Upper lobe of right lung (tissue), 1 donor: ENCODE data around the gene TCEA3. TPM values are rescaled to one million over a fixed set of nuclear protein-coding genes. Genes with fewer than 3 reads are reported as not detected.

Experiments
- ATAC-seq: fragments of 200-7000 bp; cut with Tn5 transposase; one replicate; pipeline ENCODE4 v1.9.1; 2020; ENCODE audit warnings: mild to moderate bottlenecking, moderate library complexity
- DNase-seq: peaks from one replicate; pipeline ENCODE4 v3.0.0-alpha.2; 2020
- H3K27ac ChIP-seq: fragments of 200-600 bp; one replicate; pipeline ENCODE4 v1.8.0; 2022
- H3K27me3 ChIP-seq: fragments of 200-600 bp; one replicate; pipeline ENCODE4 v1.8.0; 2022; ENCODE audit warnings: mild to moderate bottlenecking
- H3K36me3 ChIP-seq: fragments of 200-600 bp; one replicate; pipeline ENCODE4 v1.8.0; 2022
- H3K4me1 ChIP-seq: fragments of 200-600 bp; one replicate; pipeline ENCODE4 v1.8.0; 2022
- H3K4me3 ChIP-seq: fragments of 200-600 bp; one replicate; pipeline ENCODE4 v1.8.0; 2022; ENCODE audit warnings: mild to moderate bottlenecking
- H3K9me3 ChIP-seq: fragments of 200-600 bp; one replicate; pipeline ENCODE4 v1.8.0; 2022
- intact Hi-C: fragments of 100-400 bp; cut with DNase I; formaldehyde crosslinking; loops from one replicate; pipeline ENCODE4 v1.11.0; 2022
- total RNA-seq: library from RNA; stranded (reverse); fragmentation: NEBNext Ultra II Directional; extraction: Animal tissue kit (Norgen Biotek cat#: 25700); gene quantifications from one replicate; pipeline ENCODE4 v1.2.1, GENCODE V29; 2021
- TF ChIP-seq, protein P1 (sequence below): fragments of 200-600 bp; IDR thresholded peaks from one replicate; pipeline ENCODE4 v1.8.0; 2022; ENCODE audit warnings: antibody characterized with exemption
- donor health status: DM: no; HTN: yes; CAD: no; lungs with severe emphysema.

The TCEA3 gene
- total RNA-seq, 1 donor from 2014 or later = 39.4 TPM

DNA sequence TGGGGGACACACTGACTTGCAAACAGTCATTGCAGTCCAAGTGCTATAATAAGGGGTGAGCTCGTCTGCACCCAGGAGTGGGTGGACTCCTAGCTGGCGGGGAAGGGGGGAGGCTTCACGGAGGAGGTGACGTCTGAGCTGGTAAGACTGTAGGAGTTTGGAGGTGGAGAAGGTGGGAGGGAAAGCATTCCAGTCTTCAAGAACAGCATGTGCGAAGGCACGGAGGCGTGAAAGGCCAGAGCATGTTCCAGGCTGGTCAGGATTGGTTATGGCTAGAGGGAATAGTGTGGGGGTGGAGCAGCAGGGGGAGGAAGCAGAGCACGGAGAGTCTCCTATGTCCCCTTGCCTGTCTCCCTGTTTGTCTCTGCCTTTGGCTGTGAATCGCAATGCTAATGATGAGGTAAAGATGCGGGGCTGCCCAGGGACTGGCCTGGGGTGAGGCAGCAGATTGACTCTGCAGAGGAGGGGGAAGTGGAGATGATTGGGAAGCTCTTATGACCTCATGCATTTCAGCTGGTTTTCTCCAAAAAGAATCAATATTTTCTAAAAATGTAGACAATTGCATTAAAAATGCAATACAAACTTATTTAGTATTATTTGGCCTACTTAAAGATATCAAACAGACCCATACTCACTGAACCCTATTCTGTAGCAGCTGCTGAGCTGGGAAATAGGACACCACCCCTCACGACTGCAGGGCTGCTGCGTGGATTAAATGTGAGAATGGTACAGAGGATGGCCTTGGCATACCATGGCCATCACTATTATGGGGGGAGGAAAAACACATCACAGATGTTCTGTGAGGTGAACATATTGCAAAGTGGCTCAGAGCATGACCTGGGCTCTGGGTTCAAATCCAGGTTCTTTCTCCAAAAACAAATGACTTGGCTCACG lies 52.3 kb downstream of the TCEA3 start:
- H3K4me1 ChIP-seq = peaks cover 27% of the 10 kb centered on the region

DNA sequence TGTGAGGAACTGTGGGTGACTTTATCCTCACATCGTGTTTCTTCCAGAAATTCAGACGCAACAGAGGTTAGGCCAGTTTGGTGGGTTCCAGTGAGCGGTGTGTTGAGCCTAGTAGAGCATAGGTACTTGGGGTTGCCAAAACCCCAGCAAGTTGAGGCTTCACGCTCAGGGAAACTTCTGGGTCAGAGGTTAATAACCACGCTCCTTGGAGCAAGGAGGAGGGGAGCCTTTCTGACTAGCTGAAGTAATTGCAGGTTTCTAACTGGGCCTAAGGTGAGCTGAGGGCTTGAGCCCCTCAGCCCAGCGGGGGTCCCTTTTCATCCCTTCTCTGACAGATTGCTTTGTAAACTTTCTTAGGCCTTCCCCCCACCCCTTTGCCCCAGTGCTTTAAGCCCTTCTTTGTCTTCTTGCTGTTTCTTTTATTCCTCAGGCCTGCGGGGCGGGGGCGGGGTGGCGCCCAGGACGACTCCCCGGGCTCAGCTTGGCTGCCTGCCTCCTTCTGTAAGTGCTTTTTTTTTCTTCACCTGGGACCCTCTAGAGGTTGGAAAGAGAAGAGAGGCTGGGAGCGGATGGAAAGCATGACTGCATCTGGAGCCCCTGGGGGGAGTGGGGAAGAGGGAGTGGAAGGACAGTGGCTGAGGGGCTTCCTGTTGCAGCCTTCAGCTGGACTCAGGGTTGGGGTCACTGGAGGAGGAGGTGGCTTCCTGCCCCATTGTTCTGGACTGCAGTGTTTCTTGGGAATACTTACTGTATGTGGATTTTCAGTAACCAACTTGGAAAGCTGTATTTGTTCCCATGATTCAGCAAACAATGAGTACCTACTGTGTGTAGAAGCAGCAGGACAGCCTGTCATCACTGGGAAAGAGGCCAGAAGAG lies 53.6 kb downstream of the TCEA3 start:
- Histone ChIP-seq H3K36me3 (peaks cover 7% of the 10 kb centered on the region), H3K4me1 (peaks cover 37% of the 10 kb centered on the region), H3K27me3 (no peaks in the 10 kb centered on the region), H3K27ac (peak overlapping the region; percentile 97), H3K4me3 (peak overlapping the region; percentile 87), H3K9me3 (no peaks in the 10 kb centered on the region)
- TF ChIP-seq, protein P1, sequence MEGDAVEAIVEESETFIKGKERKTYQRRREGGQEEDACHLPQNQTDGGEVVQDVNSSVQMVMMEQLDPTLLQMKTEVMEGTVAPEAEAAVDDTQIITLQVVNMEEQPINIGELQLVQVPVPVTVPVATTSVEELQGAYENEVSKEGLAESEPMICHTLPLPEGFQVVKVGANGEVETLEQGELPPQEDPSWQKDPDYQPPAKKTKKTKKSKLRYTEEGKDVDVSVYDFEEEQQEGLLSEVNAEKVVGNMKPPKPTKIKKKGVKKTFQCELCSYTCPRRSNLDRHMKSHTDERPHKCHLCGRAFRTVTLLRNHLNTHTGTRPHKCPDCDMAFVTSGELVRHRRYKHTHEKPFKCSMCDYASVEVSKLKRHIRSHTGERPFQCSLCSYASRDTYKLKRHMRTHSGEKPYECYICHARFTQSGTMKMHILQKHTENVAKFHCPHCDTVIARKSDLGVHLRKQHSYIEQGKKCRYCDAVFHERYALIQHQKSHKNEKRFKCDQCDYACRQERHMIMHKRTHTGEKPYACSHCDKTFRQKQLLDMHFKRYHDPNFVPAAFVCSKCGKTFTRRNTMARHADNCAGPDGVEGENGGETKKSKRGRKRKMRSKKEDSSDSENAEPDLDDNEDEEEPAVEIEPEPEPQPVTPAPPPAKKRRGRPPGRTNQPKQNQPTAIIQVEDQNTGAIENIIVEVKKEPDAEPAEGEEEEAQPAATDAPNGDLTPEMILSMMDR = no peak
- intact Hi-C loops = no loop called here
- no peak for DNase-seq
- no peak for ATAC-seq

More for the DNA sequence above, 52.3 kb downstream of the TCEA3 start:
- Histone ChIP-seq H3K4me3 (no peak overlapping the region), H3K9me3 (no peaks in the 10 kb centered on the region), H3K27me3 (no peaks in the 10 kb centered on the region), H3K36me3 (no peaks in the 10 kb centered on the region), H3K27ac (no peak overlapping the region)
- DNase-seq = no peak
- ATAC-seq = no peak
- intact Hi-C loops = no loop called here
- TF ChIP-seq, protein P1 = no peak

DNA sequence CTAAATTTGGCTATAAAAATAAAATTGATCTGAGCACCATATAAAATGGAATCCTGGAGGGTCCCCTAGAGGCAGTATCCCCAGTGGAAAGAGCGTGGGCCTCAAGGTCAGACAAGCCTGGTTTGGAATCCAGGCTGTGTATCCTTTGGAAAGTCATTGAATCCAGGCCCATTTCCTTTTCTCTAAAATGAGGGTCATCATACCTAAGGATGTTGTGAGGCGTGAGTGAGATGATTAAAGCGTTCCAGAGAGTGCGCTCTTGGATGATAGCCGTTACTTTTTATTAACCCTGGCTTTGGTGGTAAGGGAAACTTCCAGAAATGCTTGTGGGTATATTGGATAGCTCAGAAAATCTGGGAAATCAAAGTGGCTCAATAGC lies 54.2 kb downstream of the TCEA3 start:
- Histone ChIP-seq H3K27ac (peak overlapping the region; percentile 97), H3K9me3 (no peaks in the 10 kb centered on the region), H3K36me3 (peaks cover 12% of the 10 kb centered on the region), H3K4me1 (peaks cover 37% of the 10 kb centered on the region), H3K4me3 (peak overlapping the region; percentile 87), H3K27me3 (no peaks in the 10 kb centered on the region)
- no peak for ATAC-seq
- TF ChIP-seq, protein P1 = no peak
- DNase-seq = no peak
- intact Hi-C loops = no loop called here

DNA sequence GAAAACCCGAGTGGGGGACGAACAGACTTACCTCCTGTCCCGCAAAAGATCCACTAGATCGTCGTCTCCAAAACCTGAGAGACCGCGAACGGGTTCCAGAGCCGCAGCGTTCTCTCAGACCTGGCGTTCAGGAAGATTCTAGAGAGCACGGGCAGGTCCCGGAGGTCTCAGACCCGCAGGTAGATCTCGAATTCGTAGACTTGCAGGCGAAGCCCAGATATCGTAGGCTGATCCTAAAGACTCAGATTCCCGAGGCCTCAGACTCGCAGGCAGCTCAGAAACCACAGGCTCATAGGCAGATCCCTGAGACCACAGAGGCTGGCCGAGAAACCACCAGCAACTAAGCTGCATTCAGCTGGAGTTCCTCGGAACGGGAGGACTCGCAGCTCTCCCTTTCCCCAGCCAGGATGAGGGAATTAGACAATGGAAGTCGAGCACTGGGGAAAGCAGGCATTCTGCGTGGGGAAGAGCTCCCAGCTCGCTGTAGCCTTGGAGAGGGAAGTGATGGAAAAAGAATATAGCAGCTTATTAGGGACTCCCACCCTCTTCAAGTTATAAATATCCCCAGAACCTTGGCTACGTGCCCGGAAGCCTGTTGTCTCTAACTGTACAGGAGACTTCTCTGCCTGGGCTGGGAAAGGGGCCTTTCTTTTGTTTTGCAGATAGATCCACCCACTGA lies 55.1 kb downstream of the TCEA3 start, which contains the start of gene ZNF436:
TSS of gene ZNF436 (minus strand) at position 502 of the 679 bp plus-strand sequence. CDS start 1,831 bp downstream, outside the sequence.
- intact Hi-C loops = no loop called here
- peak within 1 kb of the TSS; percentile 97 for H3K27ac ChIP-seq
- no peaks in the 10 kb centered on the region for H3K9me3 ChIP-seq
- H3K36me3 ChIP-seq = peaks cover 12% of the 10 kb centered on the region
- no peaks in the 10 kb centered on the region for H3K27me3 ChIP-seq
- peak within 1 kb of the TSS; percentile 87 for H3K4me3 ChIP-seq
- DNase-seq (peak; percentile 70), ATAC-seq (no peak)
- TF ChIP-seq, protein P1 = no peak
- H3K4me1 ChIP-seq = peaks cover 37% of the 10 kb centered on the region
